Sigmoid colon (tissue), 4 donors: ENCODE data around the gene STYXL2.

Experiments
- CTCF ChIP-seq, 4 experiments: fragments of 450-650 bp in 3 of 4; fragments of 200-600 bp in 1 of 4; IDR thresholded peaks; one replicate each; pipeline ENCODE4 v1.5.1; 2016 to 2019; ENCODE audit warnings: antibody characterized with exemption in 4 of 4, mild to moderate bottlenecking in 3 of 4, moderate library complexity in 2 of 4
- EP300 ChIP-seq, 4 donors: sonication (generic); formaldehyde crosslinking; IDR thresholded peaks; one replicate each; pipeline ENCODE4 v1.6.1; 2017; ENCODE audit warnings: antibody characterized with exemption in 4 of 4
- POLR2A ChIP-seq, 2 donors: fragments of 450-650 bp; IDR thresholded peaks; one replicate each; pipeline ENCODE4 v1.6.1; 2016; ENCODE audit warnings: antibody characterized with exemption in 2 of 2, mild to moderate bottlenecking in 2 of 2, moderate library complexity in 2 of 2
- POLR2AphosphoS5 ChIP-seq, 4 donors: sonication (generic); formaldehyde crosslinking; IDR thresholded peaks; one replicate each; pipeline ENCODE4 v1.6.1; 2017; ENCODE audit warnings: antibody characterized with exemption in 4 of 4

- TF ChIP-seq CTCF (IDR thresholded peaks at IDR 0.05): no peak
- TF ChIP-seq POLR2A (IDR thresholded peaks at IDR 0.05): no peak
- no peak for TF ChIP-seq POLR2AphosphoS5 (IDR thresholded peaks at IDR 0.05)
- no peak for TF ChIP-seq EP300 (IDR thresholded peaks at IDR 0.05)
These were observed 32.8 kb upstream of the STYXL2 start for GRCh38 chr1:167061073-167061464.
